HG03139 (cell line): ENCODE measurements around the gene UBALD1.
A peak's percentile ranks its signal among the peaks of the same experiment; 100 is the strongest.
"Not testable (repeated sequence)": the region's sequence is repeated elsewhere in the genome, so short reads cannot be mapped to it uniquely, and the experiment has no call there.

Source experiments
- ATAC-seq: cut with Tn5 transposase; IDR thresholded peaks from one replicate; pipeline ENCODE4 v1.9.1; 2021; ENCODE audit not compliant: unreplicated experiment

UBALD1 gene

GRCh38 chr16:4614571-4615383, at the start of gene UBALD1:
Gene UBALD1, minus strand, starts transcription at chr16:4614888. Its CDS starts 91 bp downstream, at chr16:4614797.
- ATAC-seq: peak; percentile 46

GRCh38 chr16:4663777-4664465, 49.2 kb upstream of the UBALD1 start:
- no peak for ATAC-seq

GRCh38 chr16:4663465-4663776, 48.7 kb upstream of the UBALD1 start:
- no peak for ATAC-seq

GRCh38 chr16:4661661-4662060, 47.0 kb upstream of the UBALD1 start:
- ATAC-seq: no peak

GRCh38 chr16:4660454-4661007, 45.8 kb upstream of the UBALD1 start:
- ATAC-seq: no peak

GRCh38 chr16:4659363-4660353, 45.0 kb upstream of the UBALD1 start:
- no peak for ATAC-seq

GRCh38 chr16:4656695-4657686, 42.3 kb upstream of the UBALD1 start:
- ATAC-seq: no peak

- no peak for ATAC-seq
Measured at GRCh38 chr16:4656221-4656620, 41.5 kb upstream of the UBALD1 start.

- no peak for ATAC-seq
Measured at GRCh38 chr16:4655801-4656200, 41.1 kb upstream of the UBALD1 start.

GRCh38 chr16:4654964-4655590, 40.4 kb upstream of the UBALD1 start:
- ATAC-seq: no peak

- ATAC-seq: no peak
Measured at GRCh38 chr16:4654011-4654963, 39.6 kb upstream of the UBALD1 start.

GRCh38 chr16:4652561-4652960, 37.9 kb upstream of the UBALD1 start:
- no peak for ATAC-seq

GRCh38 chr16:4651827-4652226, 37.1 kb upstream of the UBALD1 start:
- peak; percentile 41 for ATAC-seq

- ATAC-seq: not testable (repeated sequence)
Measured at GRCh38 chr16:4650443-4651074, 35.9 kb upstream of the UBALD1 start.

- no peak for ATAC-seq
Measured at GRCh38 chr16:4649744-4650442, 35.2 kb upstream of the UBALD1 start.

GRCh38 chr16:4648917-4649316, 34.2 kb upstream of the UBALD1 start:
- ATAC-seq: no peak

GRCh38 chr16:4647644-4647980, 32.9 kb upstream of the UBALD1 start:
- ATAC-seq: no peak
